Endothelial cell of umbilical vein (primary cell): ENCODE results near the gene C3orf33.

ENCODE experiments used
- EZH2 ChIP-seq: IDR thresholded peaks from 2 replicates; pipeline ENCODE4 v1.6.1; 2012; ENCODE audit warnings: borderline replicate concordance, low read depth, mild to moderate bottlenecking, moderate library complexity, low read length, inconsistent platforms; ENCODE audit not compliant: severe bottlenecking
- JUN ChIP-seq: IDR thresholded peaks from 2 replicates; pipeline ENCODE4 v1.6.1; 2011; ENCODE audit warnings: borderline replicate concordance, low read depth; ENCODE audit not compliant: insufficient read length, insufficient read depth
- TF ChIP-seq, protein P1 (sequence below), 2 donors: IDR thresholded peaks; 1 replicate in 1 of 2; 2 replicates in 1 of 2; pipeline ENCODE4 v1.5.1; 2011; ENCODE audit warnings: low read length in 2 of 2, mild to moderate bottlenecking in 2 of 2, moderate library complexity in 2 of 2, control low read depth in 1 of 2, inconsistent platforms in 1 of 2, low read depth in 1 of 2; ENCODE audit not compliant: insufficient read depth in 1 of 2; ENCODE audit errors: extremely low read depth in 1 of 2

DNA sequence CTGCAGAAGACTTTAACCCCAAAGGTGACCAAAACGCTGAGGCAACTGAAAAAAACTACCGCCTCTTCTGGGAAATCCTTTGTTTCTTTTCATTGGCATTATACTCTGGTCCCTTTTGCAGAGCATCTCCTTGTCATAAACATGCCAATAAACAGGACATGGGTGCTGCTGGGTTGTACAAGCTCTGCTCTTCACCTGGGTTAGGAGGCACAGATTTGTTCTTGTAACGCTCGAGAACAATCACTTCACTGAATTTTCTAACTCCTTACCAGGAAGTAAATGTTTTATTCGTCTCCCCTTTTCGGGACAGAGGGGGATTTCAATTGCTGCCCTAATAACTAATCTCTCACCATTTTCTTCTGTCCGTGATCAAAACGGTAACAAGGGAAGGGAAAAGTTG is 62.5 kb downstream of the C3orf33 start:
- TF ChIP-seq EZH2 (no peak), JUN (no peak)
- TF ChIP-seq, protein P1, sequence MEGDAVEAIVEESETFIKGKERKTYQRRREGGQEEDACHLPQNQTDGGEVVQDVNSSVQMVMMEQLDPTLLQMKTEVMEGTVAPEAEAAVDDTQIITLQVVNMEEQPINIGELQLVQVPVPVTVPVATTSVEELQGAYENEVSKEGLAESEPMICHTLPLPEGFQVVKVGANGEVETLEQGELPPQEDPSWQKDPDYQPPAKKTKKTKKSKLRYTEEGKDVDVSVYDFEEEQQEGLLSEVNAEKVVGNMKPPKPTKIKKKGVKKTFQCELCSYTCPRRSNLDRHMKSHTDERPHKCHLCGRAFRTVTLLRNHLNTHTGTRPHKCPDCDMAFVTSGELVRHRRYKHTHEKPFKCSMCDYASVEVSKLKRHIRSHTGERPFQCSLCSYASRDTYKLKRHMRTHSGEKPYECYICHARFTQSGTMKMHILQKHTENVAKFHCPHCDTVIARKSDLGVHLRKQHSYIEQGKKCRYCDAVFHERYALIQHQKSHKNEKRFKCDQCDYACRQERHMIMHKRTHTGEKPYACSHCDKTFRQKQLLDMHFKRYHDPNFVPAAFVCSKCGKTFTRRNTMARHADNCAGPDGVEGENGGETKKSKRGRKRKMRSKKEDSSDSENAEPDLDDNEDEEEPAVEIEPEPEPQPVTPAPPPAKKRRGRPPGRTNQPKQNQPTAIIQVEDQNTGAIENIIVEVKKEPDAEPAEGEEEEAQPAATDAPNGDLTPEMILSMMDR (IDR thresholded peaks at IDR 0.05; ENCODE audit: extremely low read depth in 1 of 2, insufficient read depth in 1 of 2, low read depth in 1 of 2, low read length in 2 of 2) = no peak
